ENCODE data around the gene ATRN. TPM values are rescaled to one million over a fixed set of nuclear protein-coding genes. Genes with fewer than 3 reads are reported as not detected.

Gene ATRN
- total and polyA plus RNA-seq, 2 of the 8 experiments (the other 6 are each of a cell fraction or from before 2014, with no cell fraction given), result 12.0 to 17.4 TPM

- no peak for TF ChIP-seq MAX (IDR thresholded peaks at IDR 0.05)
- no peak for TF ChIP-seq POU5F1 (IDR thresholded peaks at IDR 0.05; ENCODE audit: low read depth, low read length)
- no peak for TF ChIP-seq SIN3A (conservative IDR thresholded peaks at IDR 0.05 in 1 of 2, IDR thresholded peaks at IDR 0.05 in 1 of 2; ENCODE audit: low read depth in 1 of 2, low read length in 2 of 2)
These were observed 204.4 kb downstream of the ATRN start (continued) for GRCh38 chr20:3674995-3675900.

Data from H1 (cell line).